T-cell (primary cell): ENCODE data around the gene CD300E. TPM values are rescaled to one million over a fixed set of nuclear protein-coding genes. Genes with fewer than 3 reads are reported as not detected.

Experiments
- ATAC-seq, 4 experiments: fragments of 200-7000 bp in 3 of 4; fragments of 150-1000 bp in 1 of 4; cut with Tn5 transposase; replicated peaks in 1 of 4; 1 replicate in 3 of 4; 2 replicates in 1 of 4; pipeline ENCODE4 v1.10.0; 2021; ENCODE audit warnings: moderate library complexity in 3 of 4, mild to moderate bottlenecking in 2 of 4, moderate number of reproducible peaks in 1 of 4
- CTCF ChIA-PET, 2 donors: fragments of 300-600 bp; sonication (Branson Sonifier 250); formaldehyde crosslinking; loops; one replicate each; lab custom pipeline; 2022; ENCODE audit warnings: antibody characterized with exemption in 2 of 2; lab: Charles Lee
- POLR2A ChIA-PET, 2 donors: fragments of 300-600 bp; sonication (Branson Sonifier 250); formaldehyde crosslinking; loops; one replicate each; lab custom pipeline; 2022; ENCODE audit warnings: antibody characterized with exemption in 2 of 2; lab: Charles Lee
- DNase-seq, 35 experiments: peaks; one replicate each; pipeline versions ENCODE4 v3.0.0 to v3.0.0-alpha.2; 2013 to 2023
- H3K27ac ChIP-seq: one replicate; pipeline ENCODE4 v1.5.1; 2013; ENCODE audit warnings: low read length
- H3K27me3 ChIP-seq, 2 experiments: replicated peaks in 1 of 2; 1 replicate in 1 of 2; 2 replicates in 1 of 2; pipeline versions ENCODE4 v1.6.1 to v1.7.0; 2013; ENCODE audit warnings: low read length in 1 of 2, mixed read lengths in 1 of 2; ENCODE audit not compliant: control insufficient read depth in 2 of 2, insufficient read depth in 2 of 2; ENCODE audit errors: extremely low read depth in 1 of 2
- H3K36me3 ChIP-seq, 2 donors: 1 replicate in 1 of 2; 2 replicates in 1 of 2; pipeline versions ENCODE4 v1.6.1 to v1.7.0; 2013; ENCODE audit warnings: low read length in 1 of 2; ENCODE audit not compliant: control insufficient read depth in 2 of 2, insufficient read depth in 1 of 2; ENCODE audit errors: extremely low read depth in 1 of 2
- H3K4me1 ChIP-seq, 2 experiments: 1 replicate in 1 of 2; 2 replicates in 1 of 2; pipeline versions ENCODE4 v1.6.1 to v1.7.0; 2013; ENCODE audit warnings: low read length in 2 of 2, mixed read lengths in 1 of 2; ENCODE audit not compliant: insufficient read depth in 2 of 2, control insufficient read depth in 1 of 2; ENCODE audit errors: extremely low read depth in 1 of 2
- H3K4me3 ChIP-seq, 2 donors: 1 replicate in 1 of 2; 2 replicates in 1 of 2; pipeline versions ENCODE4 v1.5.1 to v1.7.0; 2013; ENCODE audit warnings: mild to moderate bottlenecking in 2 of 2, low read length in 1 of 2, moderate library complexity in 1 of 2; ENCODE audit not compliant: control insufficient read depth in 1 of 2; ENCODE audit errors: extremely low read depth in 1 of 2
- H3K9me3 ChIP-seq: 2 replicates; pipeline ENCODE4 v1.7.0; 2013
- H3K27ac Mint-ChIP-seq, 2 donors: one replicate each; pipeline ENCODE4 v1.8.0; 2020 to 2021; ENCODE audit warnings: mild to moderate bottlenecking in 2 of 2, mixed read lengths in 2 of 2
- H3K27me3 Mint-ChIP-seq, 2 donors: one replicate each; pipeline ENCODE4 v1.8.0; 2021 to 2022; ENCODE audit warnings: mixed read lengths in 2 of 2
- H3K36me3 Mint-ChIP-seq: one replicate; pipeline ENCODE4 v1.8.0; 2021; ENCODE audit warnings: mixed read lengths
- H3K4me1 Mint-ChIP-seq, 3 donors: one replicate each; pipeline ENCODE4 v1.8.0; 2020 to 2022; ENCODE audit warnings: mixed read lengths in 3 of 3, mild to moderate bottlenecking in 1 of 3
- H3K4me3 Mint-ChIP-seq, 3 donors: one replicate each; pipeline ENCODE4 v1.8.0; 2020 to 2022; ENCODE audit warnings: mild to moderate bottlenecking in 3 of 3, mixed read lengths in 3 of 3, moderate library complexity in 3 of 3
- H3K9me3 Mint-ChIP-seq, 3 donors: one replicate each; pipeline ENCODE4 v1.8.0; 2020 to 2022; ENCODE audit warnings: mixed read lengths in 3 of 3
- WGBS: methylation state at CpG from one replicate; pipeline ENCODE4 v1.1.5; 2013; ENCODE audit warnings: missing lambda C conversion rate; ENCODE audit not compliant: insufficient coverage; 5-methylcytosine and 5-hydroxymethylcytosine counted together
- total RNA-seq, 35 experiments: library from RNA in 6 of 35; stranded (reverse) in 6 of 35; fragments of 120-200 nt in 1 of 35; gene quantifications; one replicate each; pipeline versions ENCODE4 v1.2.1 to v1.2.4 and lab custom pipeline; 2013 to 2026

CD300E gene
- total RNA-seq, 5 donors from 2014 or later (not counting 1 experiment from before 2014, with no cell fraction given) = 0.38 TPM; not detected in 4

DNA sequence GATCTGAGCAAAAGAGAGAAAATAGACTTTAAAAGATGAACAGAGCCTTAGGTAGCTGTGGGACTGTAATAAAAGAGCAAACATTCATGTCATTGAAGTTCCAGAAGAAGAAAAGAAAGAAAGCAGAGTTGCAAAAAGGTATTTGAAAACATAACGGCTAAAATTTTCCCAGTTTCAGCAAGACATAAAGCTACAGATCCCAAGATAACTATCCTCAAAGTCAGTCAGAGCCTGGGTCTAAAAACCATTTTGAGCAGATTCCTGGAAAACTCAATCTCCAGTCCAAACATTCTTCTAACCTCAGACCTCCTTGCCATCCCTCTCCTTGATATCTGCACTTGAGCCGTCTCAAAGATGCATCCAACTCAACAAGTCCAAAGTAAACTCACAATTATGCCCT, 20.9 kb upstream of the CD300E start:
- H3K27ac Mint-ChIP-seq = no peak overlapping the region
- no peaks in the 10 kb centered on the region for H3K9me3 ChIP-seq
- no peaks in the 10 kb centered on the region for H3K36me3 Mint-ChIP-seq
- H3K27me3 Mint-ChIP-seq = peaks cover 19 to 45% of the 10 kb centered on the region in 2 donors
- no peak overlapping the region for H3K4me3 Mint-ChIP-seq
- ChIA-PET POLR2A (no interaction called here), CTCF (no interaction called here)
- H3K4me1 ChIP-seq = peaks cover 0 to 10% of the 10 kb centered on the region in 2 experiments
- 82% methylated on average over 1 of the region's 2 CpGs for WGBS
- DNase-seq = no peak
- H3K4me3 ChIP-seq = no peak overlapping the region
- peaks cover 0 to 46% of the 10 kb centered on the region in 2 experiments for H3K27me3 ChIP-seq
- no peak overlapping the region for H3K27ac ChIP-seq
- peaks cover 8 to 19% (median 8%) of the 10 kb centered on the region in 3 donors for H3K4me1 Mint-ChIP-seq
- ATAC-seq = no peak
- H3K36me3 ChIP-seq = no peaks in the 10 kb centered on the region
- H3K9me3 Mint-ChIP-seq = no peaks in the 10 kb centered on the region

DNA sequence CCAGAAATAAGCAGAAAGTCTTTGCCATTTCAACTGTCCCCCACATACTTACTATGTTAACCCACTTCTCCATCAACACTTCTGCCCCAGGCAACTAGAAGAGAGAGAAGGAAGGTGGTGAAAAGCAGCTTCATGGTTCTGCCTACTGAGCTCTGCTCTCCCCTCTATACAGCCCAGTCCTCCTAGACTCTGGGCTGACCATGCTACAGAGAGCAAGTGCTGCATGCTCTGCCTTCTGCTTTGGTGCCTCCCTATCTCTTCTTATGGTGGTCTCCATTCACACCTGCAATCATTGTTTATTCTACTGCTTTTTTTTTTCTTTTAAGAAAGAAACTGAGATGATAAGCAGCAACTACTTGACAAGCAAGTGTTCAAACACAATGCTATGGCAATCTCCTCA, 20.3 kb upstream of the CD300E start:
- H3K27ac ChIP-seq = no peak overlapping the region
- POLR2A ChIA-PET = interaction anchor here in 1 of 2 donors (0.5 kb wide), 1 partner anchor 24 kb away, joined by 4 read pairs; no protein-coding TSS in a partner anchor
- H3K9me3 ChIP-seq = no peaks in the 10 kb centered on the region
- DNase-seq (no peak), ATAC-seq (no peak)
- peaks cover 9 to 23% (median 11%) of the 10 kb centered on the region in 3 donors for H3K4me1 Mint-ChIP-seq
- CTCF ChIA-PET = no interaction called here
- no peaks in the 10 kb centered on the region for H3K36me3 ChIP-seq
- H3K4me3 Mint-ChIP-seq = no peak overlapping the region
- H3K27me3 ChIP-seq = peaks cover 0 to 47% of the 10 kb centered on the region in 2 experiments
- no peak overlapping the region for H3K27ac Mint-ChIP-seq
- H3K36me3 Mint-ChIP-seq = no peaks in the 10 kb centered on the region
- no peak overlapping the region for H3K4me3 ChIP-seq
- H3K27me3 Mint-ChIP-seq = peaks cover 18 to 42% of the 10 kb centered on the region in 2 donors
- peaks cover 0 to 12% of the 10 kb centered on the region in 2 experiments for H3K4me1 ChIP-seq
- H3K9me3 Mint-ChIP-seq = no peaks in the 10 kb centered on the region

DNA sequence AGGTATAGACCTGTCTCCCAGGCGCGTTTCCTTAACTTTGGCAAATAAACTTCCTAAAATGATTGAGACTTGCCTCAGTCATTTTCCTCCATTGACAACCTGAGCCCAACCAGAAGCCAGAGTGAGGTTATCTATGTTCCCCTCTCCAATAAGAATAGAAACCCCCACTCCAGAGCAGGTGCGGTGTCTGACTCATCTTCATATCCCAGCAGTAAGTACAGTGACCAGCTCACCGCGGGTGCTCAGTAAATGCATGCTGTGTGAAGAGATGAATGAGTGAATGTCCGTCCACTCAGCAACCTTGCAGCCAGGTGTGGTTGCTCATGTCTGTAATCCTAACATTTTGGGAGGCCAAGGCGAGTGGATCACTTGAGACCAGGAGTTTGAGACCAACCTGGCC, 19.5 kb upstream of the CD300E start:
- 77% methylated on average over 4 of the region's 7 CpGs for WGBS
- peaks cover 0 to 40% of the 10 kb centered on the region in 2 experiments for H3K27me3 ChIP-seq
- peaks cover 17 to 38% of the 10 kb centered on the region in 2 donors for H3K27me3 Mint-ChIP-seq
- H3K9me3 ChIP-seq = no peaks in the 10 kb centered on the region
- no peaks in the 10 kb centered on the region for H3K9me3 Mint-ChIP-seq
- no peak for ATAC-seq
- CTCF ChIA-PET = interaction anchor here in 1 of 2 donors (0.8 kb wide), 1 partner anchor 11 kb away, joined by 10 read pairs; no protein-coding TSS in a partner anchor
- H3K27ac Mint-ChIP-seq = no peak overlapping the region
- H3K4me3 Mint-ChIP-seq = no peak overlapping the region
- peaks cover 9 to 25% (median 11%) of the 10 kb centered on the region in 3 donors for H3K4me1 Mint-ChIP-seq
- H3K36me3 Mint-ChIP-seq = no peaks in the 10 kb centered on the region
- H3K36me3 ChIP-seq = no peaks in the 10 kb centered on the region
- peaks cover 0 to 12% of the 10 kb centered on the region in 2 experiments for H3K4me1 ChIP-seq
- POLR2A ChIA-PET = no interaction called here
- no peak for DNase-seq
- no peak overlapping the region for H3K27ac ChIP-seq
- no peak overlapping the region for H3K4me3 ChIP-seq

DNA sequence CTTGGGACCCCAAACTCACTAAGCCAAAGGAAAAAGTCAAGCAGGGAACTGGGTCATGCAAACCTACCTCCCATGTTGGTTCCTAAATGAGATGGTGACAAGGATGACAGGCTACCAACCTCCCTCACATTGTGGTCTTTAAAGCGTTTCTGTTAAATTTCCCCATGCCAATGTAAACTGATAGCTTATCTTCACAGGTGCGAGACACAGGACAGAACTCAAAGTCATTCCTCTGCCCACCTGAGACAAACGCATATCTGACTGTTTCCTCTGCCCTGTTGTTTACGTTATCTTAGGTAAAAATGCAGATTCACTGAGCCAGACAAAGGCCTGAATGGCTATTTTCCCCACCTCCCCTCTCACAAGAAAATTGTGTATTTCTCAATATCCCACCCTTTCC, 19.0 kb upstream of the CD300E start:
- ChIA-PET CTCF (interaction anchor here in 1 of 2 donors (0.8 kb wide), 1 partner anchor 10 kb away, joined by 10 read pairs; no protein-coding TSS in a partner anchor), POLR2A (no interaction called here)
- H3K4me1 Mint-ChIP-seq = peaks cover 9 to 26% (median 11%) of the 10 kb centered on the region in 3 donors
- Histone ChIP-seq H3K4me1 (peaks cover 0 to 12% of the 10 kb centered on the region in 2 experiments), H3K9me3 (no peaks in the 10 kb centered on the region), H3K4me3 (no peak overlapping the region), H3K27me3 (peaks cover 0 to 38% of the 10 kb centered on the region in 2 experiments), H3K27ac (no peak overlapping the region), H3K36me3 (no peaks in the 10 kb centered on the region)
- H3K36me3 Mint-ChIP-seq = no peaks in the 10 kb centered on the region
- H3K4me3 Mint-ChIP-seq = no peak overlapping the region
- H3K27me3 Mint-ChIP-seq = peaks cover 20 to 35% of the 10 kb centered on the region in 2 donors
- H3K27ac Mint-ChIP-seq = no peak overlapping the region
- no peaks in the 10 kb centered on the region for H3K9me3 Mint-ChIP-seq
- ATAC-seq = no peak
- DNase-seq = no peak
- 68% methylated on average over 4 of the region's 4 CpGs for WGBS

DNA sequence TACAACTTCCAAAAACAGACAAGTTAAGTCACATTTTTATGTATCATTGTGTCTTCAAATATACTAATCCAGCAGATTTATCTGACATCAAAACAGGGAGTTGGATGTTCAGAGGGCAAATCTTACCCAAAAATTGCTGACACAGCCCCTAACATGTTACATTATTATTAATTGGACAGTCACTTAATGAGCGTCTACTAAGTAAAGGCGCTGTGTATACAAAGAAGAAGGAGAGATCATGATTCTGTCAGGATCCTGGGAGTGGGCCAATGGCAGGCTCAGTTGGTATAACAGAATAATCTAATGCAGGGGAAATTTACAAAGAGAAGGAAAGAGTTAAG, 18.4 kb upstream of the CD300E start:
- WGBS = no CpG with 5 or more reads among the region's 2 CpGs
- CTCF ChIA-PET = no interaction called here
- Mint-ChIP-seq H3K4me3 (no peak overlapping the region), H3K27me3 (peaks cover 20 to 33% of the 10 kb centered on the region in 2 donors), H3K4me1 (peaks cover 9 to 26% (median 11%) of the 10 kb centered on the region in 3 donors), H3K9me3 (no peaks in the 10 kb centered on the region), H3K27ac (no peak overlapping the region), H3K36me3 (no peaks in the 10 kb centered on the region)
- H3K9me3 ChIP-seq = no peaks in the 10 kb centered on the region
- no peak overlapping the region for H3K27ac ChIP-seq
- H3K36me3 ChIP-seq = no peaks in the 10 kb centered on the region
- POLR2A ChIA-PET = no interaction called here
- peaks cover 0 to 12% of the 10 kb centered on the region in 2 experiments for H3K4me1 ChIP-seq
- no peak overlapping the region for H3K4me3 ChIP-seq
- no peak for DNase-seq
- H3K27me3 ChIP-seq = peaks cover 0 to 41% of the 10 kb centered on the region in 2 experiments
- no peak for ATAC-seq

DNA sequence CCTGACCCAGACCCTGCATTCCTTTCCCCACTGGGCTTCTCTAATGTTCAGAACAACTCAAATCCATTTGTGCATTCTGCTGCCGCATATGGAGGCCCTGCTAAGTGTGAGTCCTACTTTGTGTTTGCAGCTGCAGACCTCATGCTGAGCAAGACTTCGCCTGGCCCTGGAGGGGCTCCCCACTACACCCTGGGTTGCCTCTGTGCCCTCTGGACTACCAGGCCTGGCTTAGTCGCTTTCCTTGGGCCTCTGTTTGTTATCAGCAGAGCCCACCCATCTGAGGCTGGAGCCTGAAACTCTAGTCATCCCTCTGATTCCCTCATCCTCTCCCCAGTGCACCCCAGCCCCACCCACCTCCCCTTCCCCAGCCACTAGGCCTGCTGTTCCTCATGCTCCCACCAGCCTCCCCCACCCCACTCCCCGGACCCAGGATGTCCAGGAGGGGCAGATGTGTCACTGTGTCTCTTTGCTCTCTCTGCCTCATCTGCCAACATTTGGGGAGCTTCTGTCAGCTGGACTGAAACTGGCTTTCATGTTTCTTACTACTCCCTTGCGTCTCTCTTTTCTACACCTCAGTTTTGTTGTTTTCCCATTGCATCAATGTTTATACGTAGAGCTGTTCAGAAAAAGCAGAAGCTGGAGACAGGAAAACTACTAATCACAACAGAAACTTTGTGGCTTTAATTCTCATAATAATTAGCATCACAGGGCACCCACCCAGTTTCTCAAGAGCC, 17.9 kb upstream of the CD300E start:
- Histone ChIP-seq H3K27me3 (peaks cover 0 to 41% of the 10 kb centered on the region in 2 experiments), H3K36me3 (no peaks in the 10 kb centered on the region), H3K27ac (no peak overlapping the region), H3K4me1 (peaks cover 0 to 12% of the 10 kb centered on the region in 2 experiments), H3K4me3 (no peak overlapping the region), H3K9me3 (no peaks in the 10 kb centered on the region)
- DNase-seq = no peak
- Mint-ChIP-seq H3K36me3 (no peaks in the 10 kb centered on the region), H3K4me3 (no peak overlapping the region), H3K9me3 (no peaks in the 10 kb centered on the region), H3K4me1 (peaks cover 9 to 26% (median 11%) of the 10 kb centered on the region in 3 donors), H3K27me3 (peaks cover 20 to 33% of the 10 kb centered on the region in 2 donors), H3K27ac (peak overlapping the region in 1 of 2 donors; percentile 25)
- no peak for ATAC-seq
- 62% methylated on average over 6 of the region's 6 CpGs for WGBS
- CTCF ChIA-PET = no interaction called here
- POLR2A ChIA-PET = no interaction called here
